Sigmoid colon (tissue), 3 donors: ENCODE data around the gene GSC2.

Source experiments
- POLR2A ChIP-seq, 2 donors: fragments of 450-650 bp; IDR thresholded peaks; one replicate each; pipeline ENCODE4 v1.6.1; 2016; ENCODE audit warnings: antibody characterized with exemption in 2 of 2, mild to moderate bottlenecking in 2 of 2, moderate library complexity in 2 of 2
- TF ChIP-seq, protein P1 (sequence below), 4 experiments: fragments of 450-650 bp in 3 of 4; fragments of 200-600 bp in 1 of 4; IDR thresholded peaks; one replicate each; pipeline ENCODE4 v1.5.1; 2016 to 2019; ENCODE audit warnings: antibody characterized with exemption in 4 of 4, mild to moderate bottlenecking in 3 of 4, moderate library complexity in 2 of 4

DNA sequence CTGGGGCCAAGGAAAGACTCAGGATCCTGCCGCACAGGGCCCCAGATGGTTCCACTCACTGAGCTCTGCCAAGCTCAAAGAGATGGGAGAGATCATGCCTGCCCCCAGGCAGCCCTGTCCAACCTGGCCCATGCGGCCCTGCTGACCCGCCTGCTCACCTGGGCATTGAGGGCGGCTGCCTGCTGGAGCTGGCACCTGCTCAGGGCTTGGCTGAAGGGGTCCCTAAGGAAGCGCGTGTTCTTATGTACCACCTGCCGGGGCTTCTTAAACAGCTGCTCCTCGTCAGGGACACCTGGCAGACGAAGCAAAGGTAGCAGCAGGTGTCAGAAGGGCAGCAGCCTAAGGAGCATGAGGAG lies 11.1 kb downstream of the GSC2 start:
- TF ChIP-seq, protein P1, sequence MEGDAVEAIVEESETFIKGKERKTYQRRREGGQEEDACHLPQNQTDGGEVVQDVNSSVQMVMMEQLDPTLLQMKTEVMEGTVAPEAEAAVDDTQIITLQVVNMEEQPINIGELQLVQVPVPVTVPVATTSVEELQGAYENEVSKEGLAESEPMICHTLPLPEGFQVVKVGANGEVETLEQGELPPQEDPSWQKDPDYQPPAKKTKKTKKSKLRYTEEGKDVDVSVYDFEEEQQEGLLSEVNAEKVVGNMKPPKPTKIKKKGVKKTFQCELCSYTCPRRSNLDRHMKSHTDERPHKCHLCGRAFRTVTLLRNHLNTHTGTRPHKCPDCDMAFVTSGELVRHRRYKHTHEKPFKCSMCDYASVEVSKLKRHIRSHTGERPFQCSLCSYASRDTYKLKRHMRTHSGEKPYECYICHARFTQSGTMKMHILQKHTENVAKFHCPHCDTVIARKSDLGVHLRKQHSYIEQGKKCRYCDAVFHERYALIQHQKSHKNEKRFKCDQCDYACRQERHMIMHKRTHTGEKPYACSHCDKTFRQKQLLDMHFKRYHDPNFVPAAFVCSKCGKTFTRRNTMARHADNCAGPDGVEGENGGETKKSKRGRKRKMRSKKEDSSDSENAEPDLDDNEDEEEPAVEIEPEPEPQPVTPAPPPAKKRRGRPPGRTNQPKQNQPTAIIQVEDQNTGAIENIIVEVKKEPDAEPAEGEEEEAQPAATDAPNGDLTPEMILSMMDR (IDR thresholded peaks at IDR 0.05) = no peak
- TF ChIP-seq POLR2A (IDR thresholded peaks at IDR 0.05) = no peak
